IMR-90 (cell line): ENCODE measurements around the gene NCCRP1.

ENCODE experiments used
- BHLHE40 ChIP-seq: fragments of 150-350 bp; IDR thresholded peaks from 2 replicates; pipeline ENCODE4 v1.6.1; 2016; ENCODE audit warnings: mild to moderate bottlenecking, low read depth, low read length
- CEBPB ChIP-seq: IDR thresholded peaks from 2 replicates; pipeline ENCODE4 v1.6.1; 2012; ENCODE audit warnings: low read depth, low read length, improper control_type of control experiment
- CHD1 ChIP-seq: IDR thresholded peaks from 2 replicates; pipeline ENCODE4 v1.6.1; 2012; ENCODE audit warnings: low read depth, low read length, improper control_type of control experiment
- NFE2L2 ChIP-seq: fragments of 150-350 bp; IDR thresholded peaks from 2 replicates; pipeline ENCODE4 v1.6.1; 2016; ENCODE audit warnings: low read depth, mild to moderate bottlenecking, low read length
- POLR2A ChIP-seq: IDR thresholded peaks from 2 replicates; pipeline ENCODE4 v1.6.1; 2012; ENCODE audit warnings: mild to moderate bottlenecking, low read depth, low read length
- RAD21 ChIP-seq: IDR thresholded peaks from 2 replicates; pipeline ENCODE4 v1.6.1; 2012; ENCODE audit warnings: low read length, improper control_type of control experiment
- RCOR1 ChIP-seq: IDR thresholded peaks from 2 replicates; pipeline ENCODE4 v1.6.1; 2012; ENCODE audit warnings: mild to moderate bottlenecking, low read length, improper control_type of control experiment; ENCODE audit not compliant: insufficient replicate concordance
- RFX5 ChIP-seq: IDR thresholded peaks from 2 replicates; pipeline ENCODE4 v1.8.0; 2012; ENCODE audit warnings: low read depth, mild to moderate bottlenecking, low read length, moderate library complexity
- SMC3 ChIP-seq: fragments of 150-350 bp; IDR thresholded peaks from 2 replicates; pipeline ENCODE4 v1.6.1; 2016; ENCODE audit warnings: low read depth, mild to moderate bottlenecking, antibody characterized with exemption, low read length, moderate library complexity
- TF ChIP-seq, protein P1 (sequence below): conservative IDR thresholded peaks from 2 replicates; pipeline ENCODE4 v1.5.1; 2012; ENCODE audit warnings: mild to moderate bottlenecking, low read depth, low read length, improper control_type of control experiment
- TF ChIP-seq, protein P2 (sequence below): fragments of 150-350 bp; IDR thresholded peaks from 2 replicates; pipeline ENCODE4 v1.6.1; 2017; ENCODE audit warnings: mild to moderate bottlenecking, antibody characterized with exemption, low read length, low read depth
- TF ChIP-seq, protein P3 (sequence below): fragments of 150-350 bp; IDR thresholded peaks from 2 replicates; pipeline ENCODE4 v1.6.1; 2016; ENCODE audit warnings: low read depth, mild to moderate bottlenecking, low read length, moderate library complexity, borderline replicate concordance

DNA sequence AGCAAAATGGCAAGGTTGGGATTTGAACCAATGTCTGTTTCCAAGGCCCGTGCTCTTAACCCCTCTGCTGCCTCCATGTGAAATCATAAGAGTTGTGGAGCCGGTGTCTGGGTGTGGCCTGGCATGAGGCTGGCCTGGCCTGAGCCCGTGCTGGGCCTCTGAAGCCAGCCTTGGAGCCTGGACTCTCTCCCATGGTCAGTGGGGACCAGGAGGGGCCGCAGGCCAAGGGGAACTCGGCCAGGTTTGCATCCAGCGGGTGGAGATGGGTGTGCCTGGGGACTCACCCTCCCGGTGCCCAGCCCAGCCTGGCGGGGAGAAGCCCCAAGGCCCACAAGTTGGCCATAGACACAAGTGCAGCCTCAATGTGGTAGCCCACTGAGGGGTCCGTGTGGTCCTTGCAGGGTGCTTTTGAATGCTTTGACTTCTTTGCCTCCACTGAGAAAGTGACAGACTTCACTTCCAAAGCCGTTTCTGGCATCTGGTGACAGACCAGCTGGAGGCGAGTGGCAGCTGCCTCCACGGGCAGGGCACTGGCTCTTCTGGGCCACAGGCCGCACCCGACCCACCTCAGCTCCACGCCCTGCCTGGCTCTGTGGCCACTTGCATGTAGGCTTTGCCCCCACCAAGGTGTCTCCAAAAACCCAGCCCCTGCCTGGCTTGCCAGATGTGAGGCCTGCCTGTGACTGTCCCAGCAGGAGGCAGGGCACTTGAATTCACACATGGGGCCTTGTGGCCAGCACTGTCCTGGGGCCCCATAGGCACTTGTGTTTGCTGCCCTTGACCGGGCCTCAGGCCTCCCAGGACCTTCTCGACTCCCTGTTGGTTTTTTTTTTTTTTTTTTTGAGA lies 26.2 kb upstream of the NCCRP1 start:
- TF ChIP-seq, protein P1, sequence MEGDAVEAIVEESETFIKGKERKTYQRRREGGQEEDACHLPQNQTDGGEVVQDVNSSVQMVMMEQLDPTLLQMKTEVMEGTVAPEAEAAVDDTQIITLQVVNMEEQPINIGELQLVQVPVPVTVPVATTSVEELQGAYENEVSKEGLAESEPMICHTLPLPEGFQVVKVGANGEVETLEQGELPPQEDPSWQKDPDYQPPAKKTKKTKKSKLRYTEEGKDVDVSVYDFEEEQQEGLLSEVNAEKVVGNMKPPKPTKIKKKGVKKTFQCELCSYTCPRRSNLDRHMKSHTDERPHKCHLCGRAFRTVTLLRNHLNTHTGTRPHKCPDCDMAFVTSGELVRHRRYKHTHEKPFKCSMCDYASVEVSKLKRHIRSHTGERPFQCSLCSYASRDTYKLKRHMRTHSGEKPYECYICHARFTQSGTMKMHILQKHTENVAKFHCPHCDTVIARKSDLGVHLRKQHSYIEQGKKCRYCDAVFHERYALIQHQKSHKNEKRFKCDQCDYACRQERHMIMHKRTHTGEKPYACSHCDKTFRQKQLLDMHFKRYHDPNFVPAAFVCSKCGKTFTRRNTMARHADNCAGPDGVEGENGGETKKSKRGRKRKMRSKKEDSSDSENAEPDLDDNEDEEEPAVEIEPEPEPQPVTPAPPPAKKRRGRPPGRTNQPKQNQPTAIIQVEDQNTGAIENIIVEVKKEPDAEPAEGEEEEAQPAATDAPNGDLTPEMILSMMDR = no peak
- TF ChIP-seq RAD21 = no peak
- no peak for TF ChIP-seq CEBPB
- no peak for TF ChIP-seq CHD1
- TF ChIP-seq NFE2L2 = no peak
- TF ChIP-seq RCOR1 = no peak
- TF ChIP-seq RFX5 = no peak
- TF ChIP-seq, protein P2, sequence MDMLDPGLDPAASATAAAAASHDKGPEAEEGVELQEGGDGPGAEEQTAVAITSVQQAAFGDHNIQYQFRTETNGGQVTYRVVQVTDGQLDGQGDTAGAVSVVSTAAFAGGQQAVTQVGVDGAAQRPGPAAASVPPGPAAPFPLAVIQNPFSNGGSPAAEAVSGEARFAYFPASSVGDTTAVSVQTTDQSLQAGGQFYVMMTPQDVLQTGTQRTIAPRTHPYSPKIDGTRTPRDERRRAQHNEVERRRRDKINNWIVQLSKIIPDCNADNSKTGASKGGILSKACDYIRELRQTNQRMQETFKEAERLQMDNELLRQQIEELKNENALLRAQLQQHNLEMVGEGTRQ = no peak
- no peak for TF ChIP-seq POLR2A
- TF ChIP-seq, protein P3, sequence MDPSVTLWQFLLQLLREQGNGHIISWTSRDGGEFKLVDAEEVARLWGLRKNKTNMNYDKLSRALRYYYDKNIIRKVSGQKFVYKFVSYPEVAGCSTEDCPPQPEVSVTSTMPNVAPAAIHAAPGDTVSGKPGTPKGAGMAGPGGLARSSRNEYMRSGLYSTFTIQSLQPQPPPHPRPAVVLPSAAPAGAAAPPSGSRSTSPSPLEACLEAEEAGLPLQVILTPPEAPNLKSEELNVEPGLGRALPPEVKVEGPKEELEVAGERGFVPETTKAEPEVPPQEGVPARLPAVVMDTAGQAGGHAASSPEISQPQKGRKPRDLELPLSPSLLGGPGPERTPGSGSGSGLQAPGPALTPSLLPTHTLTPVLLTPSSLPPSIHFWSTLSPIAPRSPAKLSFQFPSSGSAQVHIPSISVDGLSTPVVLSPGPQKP = no peak
- TF ChIP-seq BHLHE40 = no peak
- TF ChIP-seq SMC3 = no peak
